Loucy (cell line): Measurements from ENCODE around the gene LRR1.

ENCODE experiments used
- EZH2phosphoT487 ChIP-seq: fragments of 200-600 bp; IDR thresholded peaks from 2 replicates; pipeline ENCODE4 v1.6.1; 2018; ENCODE audit warnings: antibody characterized with exemption, mild to moderate bottlenecking, moderate library complexity, borderline replicate concordance
- TF ChIP-seq, protein P1 (sequence below): fragments of 200-600 bp; sonication (generic); conservative IDR thresholded peaks from 2 replicates; pipeline ENCODE4 v1.5.1; 2014; ENCODE audit warnings: mild to moderate bottlenecking, antibody characterized with exemption, low read length

DNA sequence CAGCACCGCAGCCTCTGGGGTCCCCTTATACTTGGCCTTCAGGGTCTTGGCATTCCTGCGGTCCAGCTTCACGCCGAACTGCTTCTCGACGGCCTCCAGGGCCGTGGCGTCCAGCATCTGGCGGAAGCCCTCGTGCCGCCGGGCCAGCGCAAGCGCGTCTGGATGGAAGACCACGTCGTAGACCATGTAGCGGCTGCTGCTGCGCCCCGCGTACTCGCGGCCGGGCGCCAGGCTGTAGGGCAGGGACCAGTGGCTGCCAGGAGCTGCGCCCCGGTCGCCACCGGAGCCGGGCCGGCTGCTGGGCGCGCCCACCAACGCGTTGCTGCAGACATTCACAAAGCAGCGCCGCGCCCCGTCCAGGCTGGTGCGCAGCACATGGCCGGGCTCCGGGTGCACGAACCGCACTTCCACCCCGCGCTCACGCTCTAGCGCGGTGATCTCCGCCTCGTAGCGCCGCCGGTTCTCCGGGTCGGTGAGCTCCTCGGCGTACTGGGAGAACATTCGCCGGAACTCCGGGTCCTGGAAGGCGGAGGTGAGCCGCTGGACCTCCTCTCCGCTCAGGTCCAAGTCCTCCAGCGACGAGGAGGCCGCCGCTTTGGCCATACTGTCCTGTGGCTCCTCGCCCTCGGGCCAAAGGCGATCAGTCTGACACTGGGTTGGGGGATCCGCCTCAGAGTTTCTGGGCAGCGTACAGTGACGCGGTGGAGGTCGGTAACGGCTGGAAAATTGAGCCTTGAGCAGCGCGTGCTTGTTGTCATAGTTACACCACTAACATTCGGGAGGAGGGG lies 36.0 kb downstream of the LRR1 start, which contains the start of gene DNAAF2:
- TF ChIP-seq, protein P1, sequence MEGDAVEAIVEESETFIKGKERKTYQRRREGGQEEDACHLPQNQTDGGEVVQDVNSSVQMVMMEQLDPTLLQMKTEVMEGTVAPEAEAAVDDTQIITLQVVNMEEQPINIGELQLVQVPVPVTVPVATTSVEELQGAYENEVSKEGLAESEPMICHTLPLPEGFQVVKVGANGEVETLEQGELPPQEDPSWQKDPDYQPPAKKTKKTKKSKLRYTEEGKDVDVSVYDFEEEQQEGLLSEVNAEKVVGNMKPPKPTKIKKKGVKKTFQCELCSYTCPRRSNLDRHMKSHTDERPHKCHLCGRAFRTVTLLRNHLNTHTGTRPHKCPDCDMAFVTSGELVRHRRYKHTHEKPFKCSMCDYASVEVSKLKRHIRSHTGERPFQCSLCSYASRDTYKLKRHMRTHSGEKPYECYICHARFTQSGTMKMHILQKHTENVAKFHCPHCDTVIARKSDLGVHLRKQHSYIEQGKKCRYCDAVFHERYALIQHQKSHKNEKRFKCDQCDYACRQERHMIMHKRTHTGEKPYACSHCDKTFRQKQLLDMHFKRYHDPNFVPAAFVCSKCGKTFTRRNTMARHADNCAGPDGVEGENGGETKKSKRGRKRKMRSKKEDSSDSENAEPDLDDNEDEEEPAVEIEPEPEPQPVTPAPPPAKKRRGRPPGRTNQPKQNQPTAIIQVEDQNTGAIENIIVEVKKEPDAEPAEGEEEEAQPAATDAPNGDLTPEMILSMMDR, result no peak
- no peak for TF ChIP-seq EZH2phosphoT487
